ENCODE results near the gene EDEM2. TPM values are rescaled to one million over a fixed set of nuclear protein-coding genes. Genes with fewer than 3 reads are reported as not detected.
A peak's percentile ranks its signal among the peaks of the same experiment; 100 is the strongest.

Gene EDEM2
- total and polyA plus RNA-seq, 11 donors: 6.0 to 30.3 (median 14.4) TPM

DNA sequence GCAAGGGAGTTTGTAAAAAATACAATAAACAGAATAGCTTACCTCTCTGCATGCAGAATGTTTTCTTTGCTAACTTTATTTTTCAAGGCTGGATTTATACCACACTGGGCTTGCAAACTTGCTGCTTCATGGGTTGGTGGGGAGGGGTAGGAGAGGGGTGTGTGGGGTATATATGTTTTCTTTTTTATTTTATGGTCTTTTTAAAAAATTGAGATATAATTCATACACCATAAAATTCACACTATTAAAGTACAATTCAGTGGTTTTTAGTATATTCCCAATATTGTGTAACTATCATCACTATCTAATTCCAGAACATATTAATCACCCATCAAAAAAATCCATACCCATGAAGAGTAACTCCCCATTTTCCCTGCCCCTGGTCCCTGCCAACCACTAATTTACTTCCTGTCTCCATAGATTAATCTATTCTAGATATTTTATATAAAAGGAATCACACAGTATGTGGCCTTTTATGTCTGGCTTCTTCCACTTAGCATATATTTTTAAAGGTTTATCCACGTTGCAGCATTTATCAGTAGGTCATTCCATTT is 40.2 kb downstream of the EDEM2 start:
- no peaks in the 10 kb centered on the region for H3K27me3 ChIP-seq
- H3K4me1 ChIP-seq: peaks cover 0 to 9% (median 0%) of the 10 kb centered on the region in 12 donors
- ATAC-seq (no peak), DNase-seq (no peak)
- intact Hi-C loops (cut with DNase I): no loop called here
- TF ChIP-seq POLR2A (IDR thresholded peaks at IDR 0.05): no peak
- TF ChIP-seq, protein P1, sequence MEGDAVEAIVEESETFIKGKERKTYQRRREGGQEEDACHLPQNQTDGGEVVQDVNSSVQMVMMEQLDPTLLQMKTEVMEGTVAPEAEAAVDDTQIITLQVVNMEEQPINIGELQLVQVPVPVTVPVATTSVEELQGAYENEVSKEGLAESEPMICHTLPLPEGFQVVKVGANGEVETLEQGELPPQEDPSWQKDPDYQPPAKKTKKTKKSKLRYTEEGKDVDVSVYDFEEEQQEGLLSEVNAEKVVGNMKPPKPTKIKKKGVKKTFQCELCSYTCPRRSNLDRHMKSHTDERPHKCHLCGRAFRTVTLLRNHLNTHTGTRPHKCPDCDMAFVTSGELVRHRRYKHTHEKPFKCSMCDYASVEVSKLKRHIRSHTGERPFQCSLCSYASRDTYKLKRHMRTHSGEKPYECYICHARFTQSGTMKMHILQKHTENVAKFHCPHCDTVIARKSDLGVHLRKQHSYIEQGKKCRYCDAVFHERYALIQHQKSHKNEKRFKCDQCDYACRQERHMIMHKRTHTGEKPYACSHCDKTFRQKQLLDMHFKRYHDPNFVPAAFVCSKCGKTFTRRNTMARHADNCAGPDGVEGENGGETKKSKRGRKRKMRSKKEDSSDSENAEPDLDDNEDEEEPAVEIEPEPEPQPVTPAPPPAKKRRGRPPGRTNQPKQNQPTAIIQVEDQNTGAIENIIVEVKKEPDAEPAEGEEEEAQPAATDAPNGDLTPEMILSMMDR (IDR thresholded peaks at IDR 0.05): no peak
- peaks cover 0 to 8% (median 0%) of the 10 kb centered on the region in 9 donors for H3K36me3 ChIP-seq
- no peak overlapping the region for H3K4me3 ChIP-seq
- 91 to 97% (median 94%) methylated on average over 1 of the region's 1 CpG for WGBS, 4 donors
- H3K9me3 ChIP-seq: no peaks in the 10 kb centered on the region
- H3K27ac ChIP-seq: no peak overlapping the region

DNA sequence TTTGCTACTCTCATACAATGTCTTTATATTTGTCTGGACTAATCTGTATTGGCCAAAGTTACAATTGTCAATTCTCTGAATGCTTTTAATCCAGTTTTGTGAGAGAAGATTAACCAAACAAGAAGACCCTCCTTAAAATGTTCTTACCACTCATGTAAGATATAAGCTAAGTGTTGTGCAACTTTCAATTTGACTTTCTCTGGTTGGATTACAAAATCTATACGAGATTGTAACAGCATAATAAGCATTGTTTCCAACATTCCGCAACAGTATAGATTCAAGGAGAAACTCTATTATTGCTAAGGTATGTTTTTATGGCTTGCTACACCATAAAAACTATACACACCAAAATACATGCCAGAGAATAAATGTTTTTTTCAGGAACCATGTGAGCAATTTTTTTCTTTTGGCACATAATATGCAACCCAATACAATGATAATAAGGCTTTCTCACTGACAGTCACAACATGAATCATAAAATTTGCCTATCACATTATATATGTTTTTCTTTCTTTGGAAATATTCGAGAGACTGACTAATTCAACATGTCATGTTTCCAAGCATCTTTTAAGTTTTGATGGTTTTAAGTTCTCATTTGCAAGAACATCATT is 42.3 kb downstream of the EDEM2 start:
- no peak for ATAC-seq
- H3K27ac ChIP-seq: no peak overlapping the region
- intact Hi-C loops (cut with DNase I): no loop called here
- peaks cover 0 to 6% (median 0%) of the 10 kb centered on the region in 9 donors for H3K36me3 ChIP-seq
- TF ChIP-seq, protein P1 (IDR thresholded peaks at IDR 0.05): no peak
- TF ChIP-seq POLR2A (IDR thresholded peaks at IDR 0.05): no peak
- no peaks in the 10 kb centered on the region for H3K4me1 ChIP-seq
- no peaks in the 10 kb centered on the region for H3K9me3 ChIP-seq
- H3K4me3 ChIP-seq: no peak overlapping the region
- no peaks in the 10 kb centered on the region for H3K27me3 ChIP-seq
- no peak for DNase-seq
- WGBS, 4 donors: 83 to 84% (median 84%) methylated on average over 3 of the region's 3 CpGs

DNA sequence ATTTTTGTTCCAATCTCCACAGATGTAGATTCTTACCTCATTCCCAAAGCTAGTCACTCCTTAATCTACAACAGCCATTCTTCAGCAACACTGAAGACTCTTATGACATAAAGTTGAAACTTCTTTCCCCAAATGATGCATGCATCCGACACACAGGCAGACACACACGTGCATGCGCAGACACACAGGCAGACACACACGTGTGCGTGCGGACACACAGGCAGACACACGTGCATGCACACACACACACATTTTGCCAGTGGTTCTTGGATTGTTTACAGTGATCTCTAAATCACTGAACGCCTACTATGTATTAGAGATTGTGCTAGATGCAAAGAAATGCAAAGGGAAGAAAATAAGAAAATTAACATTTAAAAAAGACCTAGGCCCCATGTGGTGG is 45.5 kb downstream of the EDEM2 start:
- no peak overlapping the region for H3K27ac ChIP-seq
- ATAC-seq (no peak), DNase-seq (no peak)
- no peak overlapping the region for H3K4me3 ChIP-seq
- H3K36me3 ChIP-seq: no peaks in the 10 kb centered on the region
- TF ChIP-seq, protein P1 (IDR thresholded peaks at IDR 0.05): no peak
- no peak for TF ChIP-seq POLR2A (IDR thresholded peaks at IDR 0.05)
- 89 to 91% (median 90%) methylated on average over 8 of the region's 8 CpGs for WGBS, 4 donors
- H3K9me3 ChIP-seq: no peaks in the 10 kb centered on the region
- no peaks in the 10 kb centered on the region for H3K27me3 ChIP-seq
- intact Hi-C loops (cut with DNase I): no loop called here
- H3K4me1 ChIP-seq: peaks cover 0 to 3% (median 0%) of the 10 kb centered on the region in 12 donors

DNA sequence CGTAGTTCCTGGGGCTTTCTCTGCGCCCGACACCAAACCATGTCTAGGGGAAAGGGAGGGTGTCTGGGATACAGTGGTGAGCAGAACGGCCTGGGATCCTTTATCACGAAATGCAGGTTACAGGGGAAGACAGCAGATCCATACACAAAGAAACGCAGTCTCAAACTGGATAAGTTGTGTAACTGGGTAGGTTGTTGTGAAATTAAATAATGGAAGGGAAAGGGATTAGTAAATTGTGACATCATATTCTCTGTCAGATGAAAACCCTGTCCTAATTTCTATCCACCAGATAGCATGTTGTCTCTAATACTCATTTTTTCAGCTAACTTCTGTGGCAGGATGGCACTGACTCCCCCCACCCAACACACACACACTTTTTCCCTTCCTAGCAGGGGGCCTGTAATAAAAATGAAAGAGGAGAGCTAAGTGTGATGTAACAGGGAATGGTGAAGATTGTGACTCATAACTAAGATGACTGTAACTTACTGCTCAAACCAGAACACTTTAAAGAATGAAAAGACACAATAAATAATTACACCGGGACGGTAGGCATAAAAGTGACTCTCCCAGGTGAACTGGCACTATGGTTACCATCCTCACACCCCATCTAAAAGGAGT is 53.8 kb downstream of the EDEM2 start:
- H3K36me3 ChIP-seq: peaks cover 0 to 15% (median 9%) of the 10 kb centered on the region in 9 donors
- WGBS, 4 donors: 79 to 86% (median 80%) methylated on average over 8 of the region's 8 CpGs
- no peak for TF ChIP-seq POLR2A (IDR thresholded peaks at IDR 0.05)
- TF ChIP-seq, protein P1 (IDR thresholded peaks at IDR 0.05): no peak
- no peaks in the 10 kb centered on the region for H3K9me3 ChIP-seq
- peaks cover 4 to 41% (median 29%) of the 10 kb centered on the region in 12 donors for H3K4me1 ChIP-seq
- DNase-seq: no peak
- no peak for ATAC-seq
- intact Hi-C loops (cut with DNase I): loop anchor here in 7 of 10 donors (2.0 to 10.0 kb wide), 9 partner anchors 54 to 259 kb away; partner anchors contain the start of genes GGT7 (in 5 of the 7), ACSS2 (in 2 of the 7), EDEM2 (in 2 of the 7) and GSS (in 1 of the 7)
- H3K27ac ChIP-seq: peak overlapping the region; percentile 76 to 97 (median 92)
- H3K27me3 ChIP-seq: no peaks in the 10 kb centered on the region
- peak overlapping the region in 10 of 12 donors; percentile 73 to 97 (median 86) for H3K4me3 ChIP-seq

All from heart left ventricle (tissue), 16 donors.